CD4-positive, alpha-beta T cell treated with Interleukin-4 for 4 hours (primary cell): ENCODE results near the gene CCNL2.
A peak's percentile ranks its signal among the peaks of the same experiment; 100 is the strongest.

Source experiments
- DNase-seq: peaks from one replicate; pipeline ENCODE4 v3.0.0-alpha.2; 2020

Gene CCNL2

GRCh38 chr1:1354271-1355247, 44.6 kb downstream of the CCNL2 start:
- DNase-seq, result no peak

GRCh38 chr1:1353389-1354151, 45.6 kb downstream of the CCNL2 start:
- DNase-seq, result no peak

- DNase-seq, result no peak
Measured at GRCh38 chr1:1352786-1353388, 46.2 kb downstream of the CCNL2 start.

GRCh38 chr1:1351511-1352427, 47.4 kb downstream of the CCNL2 start:
- DNase-seq, result no peak

- DNase-seq, result peak; percentile 48
Measured at GRCh38 chr1:1349256-1350012, 49.7 kb downstream of the CCNL2 start, which contains the start of gene DVL1. Gene DVL1 (minus strand): TSS chr1:1349418. CDS start chr1:1349065, 353 bp downstream.

GRCh38 chr1:1348420-1349255, 50.5 kb downstream of the CCNL2 start:
- no peak for DNase-seq

- DNase-seq, result no peak
Measured at GRCh38 chr1:1347663-1348419, 51.3 kb downstream of the CCNL2 start.

- DNase-seq, result no peak
Measured at GRCh38 chr1:1347026-1347595, 52.0 kb downstream of the CCNL2 start.

GRCh38 chr1:1346501-1346890, 52.6 kb downstream of the CCNL2 start:
- no peak for DNase-seq

- no peak for DNase-seq
Measured at GRCh38 chr1:1345860-1346500, 53.2 kb downstream of the CCNL2 start.

GRCh38 chr1:1345384-1345783, 53.8 kb downstream of the CCNL2 start:
- DNase-seq, result no peak

- peak; percentile 69 for DNase-seq
Measured at GRCh38 chr1:1344655-1345361, 54.3 kb downstream of the CCNL2 start.

GRCh38 chr1:1343811-1344421, 55.2 kb downstream of the CCNL2 start:
- no peak for DNase-seq

- no peak for DNase-seq
Measured at GRCh38 chr1:1342584-1343115, 56.5 kb downstream of the CCNL2 start.

GRCh38 chr1:1342061-1342562, 57.0 kb downstream of the CCNL2 start:
- DNase-seq, result no peak

- no peak for DNase-seq
Measured at GRCh38 chr1:1341549-1342021, 57.5 kb downstream of the CCNL2 start.
